HL-60/S4 (cell line): ENCODE measurements around the gene ATRN.

Experiments
- in situ Hi-C: fragments of 300-500 bp; cut with MboI; formaldehyde crosslinking; loops from 2 replicates; pipeline ENCODE4 v1.14.3; 2022; ENCODE audit warnings: low sequenced_read_pairs

ATRN gene

GRCh38 chr20:3672547-3673171, 201.8 kb downstream of the ATRN start:
- in situ Hi-C loops: no loop called here

GRCh38 chr20:3673221-3674070, 202.6 kb downstream of the ATRN start:
- in situ Hi-C loops: no loop called here

GRCh38 chr20:3674447-3674846, 203.6 kb downstream of the ATRN start:
- in situ Hi-C loops: no loop called here

GRCh38 chr20:3674995-3675900, 204.4 kb downstream of the ATRN start:
- in situ Hi-C loops: loop anchor here (25.0 kb wide), 1 partner anchor 912 kb away; no protein-coding TSS in a partner anchor

GRCh38 chr20:3677733-3678132, 206.9 kb downstream of the ATRN start:
- in situ Hi-C loops: loop anchor here (25.0 kb wide), 1 partner anchor 910 kb away; no protein-coding TSS in a partner anchor

GRCh38 chr20:3678198-3678597, 207.4 kb downstream of the ATRN start:
- in situ Hi-C loops: loop anchor here (25.0 kb wide), 1 partner anchor 909 kb away; no protein-coding TSS in a partner anchor

- in situ Hi-C loops: loop anchor here (25.0 kb wide), 1 partner anchor 908 kb away; no protein-coding TSS in a partner anchor
Measured at GRCh38 chr20:3678856-3679720, 208.3 kb downstream of the ATRN start.

- in situ Hi-C loops: loop anchor here (25.0 kb wide), 1 partner anchor 907 kb away; no protein-coding TSS in a partner anchor
Measured at GRCh38 chr20:3679749-3680700, 209.2 kb downstream of the ATRN start.

GRCh38 chr20:3680701-3681351, 210.0 kb downstream of the ATRN start:
- in situ Hi-C loops: loop anchor here (25.0 kb wide), 1 partner anchor 906 kb away; no protein-coding TSS in a partner anchor

GRCh38 chr20:3681352-3681930, 210.6 kb downstream of the ATRN start:
- in situ Hi-C loops: loop anchor here (25.0 kb wide), 1 partner anchor 906 kb away; no protein-coding TSS in a partner anchor

- in situ Hi-C loops: loop anchor here (25.0 kb wide), 1 partner anchor 905 kb away; no protein-coding TSS in a partner anchor
Measured at GRCh38 chr20:3681931-3682781, 211.3 kb downstream of the ATRN start, which contains the start of gene ADAM33. ADAM33 (minus strand) TSS chr20:3682010; CDS start chr20:3682004, 6 bp downstream.

- in situ Hi-C loops: loop anchor here (25.0 kb wide), 1 partner anchor 902 kb away; no protein-coding TSS in a partner anchor
Measured at GRCh38 chr20:3685341-3685740, 214.5 kb downstream of the ATRN start.

GRCh38 chr20:3686421-3686820, 215.6 kb downstream of the ATRN start:
- in situ Hi-C loops: loop anchor here (25.0 kb wide), 1 partner anchor 901 kb away; no protein-coding TSS in a partner anchor

- in situ Hi-C loops: loop anchor here (25.0 kb wide), 1 partner anchor 900 kb away; no protein-coding TSS in a partner anchor
Measured at GRCh38 chr20:3686867-3687321, 216.1 kb downstream of the ATRN start.

- in situ Hi-C loops: loop anchor here (25.0 kb wide), 1 partner anchor 900 kb away; no protein-coding TSS in a partner anchor
Measured at GRCh38 chr20:3687655-3688054, 216.8 kb downstream of the ATRN start.

- in situ Hi-C loops: loop anchor here (25.0 kb wide), 1 partner anchor 897 kb away; no protein-coding TSS in a partner anchor
Measured at GRCh38 chr20:3689978-3690377, 219.2 kb downstream of the ATRN start.
